HG02798 (cell line): ENCODE data around the gene FHOD3.

ENCODE experiments used
- ATAC-seq: cut with Tn5 transposase; IDR thresholded peaks from one replicate; pipeline ENCODE4 v1.9.1; 2021; ENCODE audit warnings: mild to moderate bottlenecking; ENCODE audit not compliant: unreplicated experiment, poor library complexity

The FHOD3 gene

GRCh38 chr18:36602071-36602470 is 304.6 kb downstream of the FHOD3 start:
- no peak for ATAC-seq

- no peak for ATAC-seq
Measured at GRCh38 chr18:36602620-36603019, 305.1 kb downstream of the FHOD3 start.

GRCh38 chr18:36608107-36608506 is 310.6 kb downstream of the FHOD3 start:
- no peak for ATAC-seq

GRCh38 chr18:36610258-36610657 is 312.7 kb downstream of the FHOD3 start:
- peak; percentile 51 for ATAC-seq

- no peak for ATAC-seq
Measured at GRCh38 chr18:36610661-36611060, 313.1 kb downstream of the FHOD3 start.

- ATAC-seq: no peak
Measured at GRCh38 chr18:36613069-36613468, 315.6 kb downstream of the FHOD3 start.

DNA sequence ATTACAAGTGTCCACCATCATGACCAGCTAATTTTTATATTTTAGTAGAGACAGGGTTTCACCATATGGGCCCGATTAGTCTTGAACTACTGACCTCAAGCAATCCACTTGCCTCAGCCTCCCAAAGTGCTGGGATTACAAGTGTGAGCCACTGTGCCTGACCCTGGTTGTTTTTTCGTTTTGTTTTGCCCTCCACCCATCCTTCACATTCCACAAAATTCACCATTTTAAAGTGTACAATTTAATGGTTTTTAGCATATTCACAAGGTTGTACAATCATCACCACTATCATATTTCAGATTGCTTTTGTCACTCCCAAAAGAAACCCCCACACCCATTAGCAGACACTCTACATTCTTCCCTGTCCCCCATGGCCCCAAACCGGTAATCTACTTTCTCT is 316.3 kb downstream of the FHOD3 start:
- ATAC-seq: no peak

GRCh38 chr18:36620788-36621187 is 323.3 kb downstream of the FHOD3 start:
- no peak for ATAC-seq

DNA sequence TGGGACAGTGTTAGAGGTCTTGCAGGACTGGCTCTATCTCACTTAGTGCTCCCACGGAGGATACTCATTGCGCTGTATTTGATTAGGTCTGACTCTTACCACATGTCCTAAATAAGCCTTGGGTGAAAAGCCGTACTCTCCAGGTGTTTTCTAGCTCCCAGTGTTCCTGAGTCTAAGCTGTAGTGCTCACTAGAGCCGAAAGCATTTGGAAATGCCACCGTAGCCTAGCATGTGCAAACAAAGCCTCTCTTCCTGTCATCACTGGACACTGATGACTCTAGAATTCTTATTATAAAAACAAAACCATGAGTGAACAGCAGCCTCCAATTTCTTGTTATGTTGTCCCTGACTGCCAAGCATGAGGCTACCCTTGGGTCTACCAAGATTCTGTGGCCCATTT is 325.1 kb downstream of the FHOD3 start:
- no peak for ATAC-seq

- no peak for ATAC-seq
Measured at GRCh38 chr18:36623091-36623490, 325.6 kb downstream of the FHOD3 start.

GRCh38 chr18:36623681-36624190 is 326.2 kb downstream of the FHOD3 start:
- ATAC-seq: no peak

DNA sequence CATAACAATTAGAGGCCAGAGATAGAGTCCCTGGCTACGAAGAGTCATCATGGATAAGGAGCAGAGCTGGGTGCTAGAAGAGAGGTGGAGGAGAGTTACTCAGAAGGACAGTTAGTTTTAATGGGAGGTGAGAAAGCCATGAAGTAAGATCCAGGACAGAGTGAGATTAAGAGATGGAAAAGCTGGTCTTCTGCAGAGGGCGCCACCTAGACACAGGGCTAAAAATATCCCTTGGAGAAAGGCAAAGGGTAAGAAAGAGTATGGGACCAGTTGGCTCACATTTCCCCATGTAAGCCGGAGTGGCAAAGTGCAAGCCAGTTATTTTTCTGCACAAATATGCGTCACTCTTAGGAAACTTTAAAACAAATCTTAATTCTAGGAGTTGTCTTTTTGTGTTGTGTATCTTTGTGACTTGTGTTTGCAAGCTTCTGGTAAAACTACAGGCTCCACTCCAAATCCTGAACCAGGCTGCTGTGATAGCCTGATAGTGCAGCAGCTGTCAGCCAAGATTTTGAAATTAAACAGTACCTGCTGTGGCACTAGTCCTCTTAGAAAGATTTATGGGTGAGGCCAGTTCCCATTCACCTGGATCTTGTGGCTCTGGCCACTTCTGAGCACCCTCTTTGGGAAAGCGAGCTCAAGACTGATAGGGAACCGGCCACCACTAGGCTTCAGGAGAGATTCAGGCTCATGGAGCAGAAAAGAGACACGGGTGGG is 327.1 kb downstream of the FHOD3 start:
- no peak for ATAC-seq

- ATAC-seq: no peak
Measured at GRCh38 chr18:36625386-36625785, 327.9 kb downstream of the FHOD3 start.

DNA sequence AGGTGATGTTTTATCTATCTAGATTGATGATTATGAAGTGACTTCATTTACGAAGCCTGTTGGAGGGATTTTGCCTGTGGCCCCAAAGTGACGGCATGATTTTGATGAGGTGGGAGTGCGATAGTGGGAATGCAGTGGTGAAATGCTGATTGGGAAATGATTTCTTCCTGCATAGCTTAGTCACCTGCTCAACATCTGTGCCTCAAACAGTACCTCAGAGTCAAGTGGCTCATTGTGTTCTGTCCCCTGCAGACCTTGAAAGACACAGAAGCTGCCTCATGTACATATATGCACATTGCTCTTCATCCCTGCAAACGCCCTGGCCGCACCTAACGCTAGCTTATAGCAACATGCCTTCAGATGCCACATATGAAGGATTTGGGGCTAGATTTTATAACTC is 330.1 kb downstream of the FHOD3 start:
- ATAC-seq: no peak

DNA sequence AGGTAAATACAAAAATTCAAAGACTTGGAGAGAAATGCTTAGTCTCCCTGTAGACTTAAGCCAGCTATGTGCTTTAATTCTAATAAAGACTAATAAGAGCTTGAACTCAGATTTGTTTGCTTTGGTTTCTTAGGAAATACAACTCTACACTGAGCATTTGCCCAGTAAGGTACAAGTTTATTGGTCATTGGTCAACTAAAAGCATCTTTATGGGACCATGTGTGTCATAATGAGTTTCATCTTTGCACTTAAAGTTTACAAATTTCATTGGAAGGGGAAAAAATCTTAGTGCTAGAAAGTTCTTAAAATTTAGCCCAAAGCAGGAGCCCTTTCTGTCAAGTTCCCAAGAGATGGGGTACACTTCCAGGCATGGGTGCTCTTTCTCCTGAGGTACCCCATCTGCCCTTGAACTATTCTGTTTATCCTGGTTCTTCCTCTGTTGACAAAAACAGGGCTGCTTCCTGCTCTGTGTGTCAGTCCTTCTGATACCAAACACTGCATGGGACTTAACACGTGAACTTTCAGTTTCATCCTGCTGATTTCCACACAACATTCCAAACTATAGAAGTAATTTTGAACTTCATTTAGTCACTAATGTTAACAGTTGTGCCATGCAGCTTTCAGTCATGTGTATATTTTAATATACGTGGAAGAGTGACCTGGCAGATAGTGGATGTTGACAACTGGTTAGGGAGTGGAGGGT is 331.1 kb downstream of the FHOD3 start:
- no peak for ATAC-seq

DNA sequence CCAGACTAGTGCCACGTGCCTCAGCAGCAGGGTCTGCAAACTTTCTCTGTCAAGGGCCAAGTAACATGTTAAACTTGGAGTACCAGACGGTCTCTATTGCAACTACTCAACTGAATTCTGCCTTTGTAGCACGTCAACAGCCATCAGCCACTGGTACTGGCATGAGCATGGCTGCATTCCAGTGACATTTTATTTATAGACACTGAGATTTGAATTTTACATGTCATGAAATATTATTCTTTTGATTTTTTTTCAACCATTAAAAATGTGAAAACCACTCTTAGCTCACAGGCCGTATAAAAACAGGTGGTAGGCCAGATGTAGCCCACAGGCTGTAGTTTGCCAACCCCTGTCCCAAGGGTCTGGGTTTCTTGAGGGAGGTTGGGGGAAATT is 331.6 kb downstream of the FHOD3 start:
- no peak for ATAC-seq

- no peak for ATAC-seq
Measured at GRCh38 chr18:36629836-36630235, 332.3 kb downstream of the FHOD3 start.

- no peak for ATAC-seq
Measured at GRCh38 chr18:36630917-36631316, 333.4 kb downstream of the FHOD3 start.

GRCh38 chr18:36633961-36634412 is 336.5 kb downstream of the FHOD3 start:
- peak; percentile 21 for ATAC-seq

- no peak for ATAC-seq
Measured at GRCh38 chr18:36634573-36635216, 337.2 kb downstream of the FHOD3 start.

GRCh38 chr18:36635414-36636096 is 338.0 kb downstream of the FHOD3 start:
- peak; percentile 35 for ATAC-seq
